Loucy (cell line): ENCODE results near the gene NAA20.

Source experiments
- H2AFZ ChIP-seq: fragments of 200-600 bp; sonication (generic); 2 replicates; pipeline ENCODE4 v1.6.0; 2016; ENCODE audit warnings: antibody characterized with exemption, mild to moderate bottlenecking, low read length, moderate library complexity
- H3F3A ChIP-seq: fragments of 200-600 bp; 2 replicates; pipeline ENCODE4 v1.6.0; 2016; ENCODE audit warnings: antibody characterized with exemption, low read depth, mild to moderate bottlenecking
- H3K27me3 ChIP-seq: fragments of 200-600 bp; sonication (generic); 2 replicates; pipeline ENCODE4 v1.6.1; 2014; ENCODE audit warnings: low read length, mild to moderate bottlenecking; ENCODE audit not compliant: insufficient read depth, poor library complexity, severe bottlenecking
- H3K36me3 ChIP-seq: fragments of 200-600 bp; sonication (generic); 2 replicates; pipeline ENCODE4 v1.6.1; 2016; ENCODE audit warnings: low read length; ENCODE audit not compliant: insufficient read depth
- H3K4me1 ChIP-seq: fragments of 200-600 bp; sonication (generic); 2 replicates; pipeline ENCODE4 v1.5.1; 2014; ENCODE audit warnings: low read length, mild to moderate bottlenecking; ENCODE audit not compliant: insufficient read depth, poor library complexity, severe bottlenecking
- H3K4me2 ChIP-seq: fragments of 200-600 bp; sonication (generic); 2 replicates; pipeline ENCODE4 v1.6.0; 2014; ENCODE audit warnings: antibody characterized with exemption, low read length, low read depth, mild to moderate bottlenecking; ENCODE audit not compliant: poor library complexity, severe bottlenecking
- H3K4me3 ChIP-seq: fragments of 200-600 bp; sonication (generic); 2 replicates; pipeline ENCODE4 v1.5.1; 2014; ENCODE audit warnings: low read length, mild to moderate bottlenecking, mixed read lengths; ENCODE audit not compliant: poor library complexity, severe bottlenecking
- H3K79me2 ChIP-seq: fragments of 200-600 bp; sonication (generic); 2 replicates; pipeline ENCODE4 v1.6.1; 2014; ENCODE audit warnings: low read length; ENCODE audit not compliant: insufficient read depth
- H3K9ac ChIP-seq: fragments of 200-600 bp; sonication (generic); 2 replicates; pipeline ENCODE4 v1.6.0; 2014; ENCODE audit warnings: mild to moderate bottlenecking, low read depth, low read length, moderate library complexity; ENCODE audit not compliant: poor library complexity, severe bottlenecking
- H3K9me2 ChIP-seq: fragments of 200-600 bp; sonication (generic); replicated peaks from 2 replicates; pipeline ENCODE4 v1.6.1; 2016; ENCODE audit warnings: low read depth, low read length, mixed read lengths
- H3K9me3 ChIP-seq: fragments of 200-600 bp; sonication (generic); 2 replicates; pipeline ENCODE4 v1.6.1; 2014; ENCODE audit warnings: mild to moderate bottlenecking, antibody characterized with exemption, low read length, low read depth; ENCODE audit not compliant: insufficient read depth
- H4K20me1 ChIP-seq: fragments of 200-600 bp; sonication (generic); 2 replicates; pipeline ENCODE4 v1.6.0; 2014; ENCODE audit warnings: antibody characterized with exemption, low read length, mild to moderate bottlenecking; ENCODE audit not compliant: insufficient read depth, poor library complexity, severe bottlenecking
- CTCF ChIP-seq: fragments of 200-600 bp; sonication (generic); conservative IDR thresholded peaks from 2 replicates; pipeline ENCODE4 v1.5.1; 2014; ENCODE audit warnings: mild to moderate bottlenecking, antibody characterized with exemption, low read length
- EZH2phosphoT487 ChIP-seq: fragments of 200-600 bp; IDR thresholded peaks from 2 replicates; pipeline ENCODE4 v1.6.1; 2018; ENCODE audit warnings: antibody characterized with exemption, mild to moderate bottlenecking, moderate library complexity, borderline replicate concordance

NAA20 gene

GRCh38 chr20:19968466-19969073 is 48.6 kb upstream of the NAA20 start:
- H4K20me1 ChIP-seq, result no peaks in the 10 kb centered on the region
- TF ChIP-seq CTCF, result no peak
- no peak overlapping the region for H3K4me2 ChIP-seq
- H3K9me2 ChIP-seq, result no peaks in the 10 kb centered on the region
- no peak overlapping the region for H3K4me3 ChIP-seq
- no peaks in the 10 kb centered on the region for H3K9me3 ChIP-seq
- peaks cover 7% of the 10 kb centered on the region for H3K4me1 ChIP-seq
- peaks cover 6% of the 10 kb centered on the region for H3K27me3 ChIP-seq
- no peak overlapping the region for H2AFZ ChIP-seq
- no peaks in the 10 kb centered on the region for H3F3A ChIP-seq
- no peaks in the 10 kb centered on the region for H3K79me2 ChIP-seq
- no peak overlapping the region for H3K9ac ChIP-seq
- H3K36me3 ChIP-seq, result no peaks in the 10 kb centered on the region

DNA sequence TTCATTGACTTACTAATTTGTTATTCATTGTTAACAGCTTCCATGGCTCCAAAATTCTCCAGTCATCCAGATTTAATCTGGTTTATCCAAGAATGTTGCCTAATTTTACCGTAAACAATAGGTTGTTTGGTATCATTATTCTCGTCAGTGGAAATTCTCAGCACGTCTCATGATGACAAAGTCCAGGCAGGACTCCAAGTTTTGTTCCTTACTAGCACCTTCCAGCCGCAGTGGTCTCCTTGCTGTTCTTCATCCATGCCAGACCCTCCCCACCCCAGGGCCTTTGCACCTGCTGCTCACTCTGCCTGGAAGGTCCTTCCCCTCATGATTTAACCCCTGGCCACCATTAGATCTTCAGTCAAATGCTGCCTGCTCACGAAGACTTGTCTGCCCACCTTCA is 48.1 kb upstream of the NAA20 start:
- Histone ChIP-seq H3K79me2 (no peaks in the 10 kb centered on the region), H3K4me1 (peaks cover 12% of the 10 kb centered on the region), H3K36me3 (no peaks in the 10 kb centered on the region), H3K27me3 (peaks cover 6% of the 10 kb centered on the region), H3K9me2 (no peaks in the 10 kb centered on the region), H4K20me1 (no peaks in the 10 kb centered on the region), H3F3A (no peaks in the 10 kb centered on the region), H3K4me2 (no peak overlapping the region), H2AFZ (no peak overlapping the region), H3K9me3 (no peaks in the 10 kb centered on the region), H3K4me3 (no peak overlapping the region), H3K9ac (no peak overlapping the region)
- TF ChIP-seq CTCF, result no peak
- TF ChIP-seq EZH2phosphoT487, result no peak

- H2AFZ ChIP-seq, result no peak overlapping the region
- no peaks in the 10 kb centered on the region for H3K36me3 ChIP-seq
- H3K9me2 ChIP-seq, result no peaks in the 10 kb centered on the region
- no peaks in the 10 kb centered on the region for H4K20me1 ChIP-seq
- H3K4me3 ChIP-seq, result no peak overlapping the region
- no peaks in the 10 kb centered on the region for H3K79me2 ChIP-seq
- no peak for TF ChIP-seq EZH2phosphoT487
- no peak for TF ChIP-seq CTCF
- no peaks in the 10 kb centered on the region for H3F3A ChIP-seq
- peaks cover 12% of the 10 kb centered on the region for H3K4me1 ChIP-seq
- no peak overlapping the region for H3K4me2 ChIP-seq
- no peak overlapping the region for H3K9ac ChIP-seq
- H3K27me3 ChIP-seq, result peaks cover 6% of the 10 kb centered on the region
- H3K9me3 ChIP-seq, result no peaks in the 10 kb centered on the region
Measured at GRCh38 chr20:19969507-19970255, 47.5 kb upstream of the NAA20 start.
